ENCODE data around the gene LTB. TPM values are rescaled to one million over a fixed set of nuclear protein-coding genes. Genes with fewer than 3 reads are reported as not detected.

Gene LTB
- total RNA-seq, 1 experiment from 2014 or later, result not detected

GRCh38 chr6:31614075-31614619, 31.9 kb upstream of the LTB start:
- no peak overlapping the region for H2BK20ac ChIP-seq (ENCODE audit: low read depth, low read length, poor library complexity, severe bottlenecking)
- Mint-ChIP-seq H3K9me3 (no peaks in the 10 kb centered on the region), H3K4me3 (no peak overlapping the region), H3K36me3 (ENCODE audit: insufficient read depth in 1 of 3, low read depth in 3 of 3) (no peaks in the 10 kb centered on the region; a peak in 1 of 7 replicates), H3K27ac (no peak overlapping the region), H3K4me1 (peaks cover 23 to 31% of the 10 kb centered on the region in 2 experiments), H3K27me3 (ENCODE audit: low read depth) (no peaks in the 10 kb centered on the region)
- H2AK5ac ChIP-seq (ENCODE audit: insufficient read length, low read length), result no peak overlapping the region
- no peak overlapping the region for H3K23ac ChIP-seq (ENCODE audit: insufficient read length, low read depth, low read length)
- H2BK120ac ChIP-seq (ENCODE audit: low read depth, low read length, poor library complexity, severe bottlenecking), result no peak overlapping the region
- H3K4ac ChIP-seq (ENCODE audit: low read depth, low read length), result no peak overlapping the region
- H3K4me1 ChIP-seq (ENCODE audit: insufficient read depth, low read length), result peaks cover 14% of the 10 kb centered on the region; the same call in 1 of the 2 replicates
- H3K14ac ChIP-seq (ENCODE audit: insufficient read depth, low read length), result no peak overlapping the region
- H3K9ac ChIP-seq (ENCODE audit: extremely low read depth, insufficient read length, low read length), result no peak overlapping the region
- H4K91ac ChIP-seq (ENCODE audit: insufficient read length, low read depth, low read length), result no peak overlapping the region
- H3K27ac ChIP-seq (ENCODE audit: insufficient read length, low read depth, low read length), result no peak overlapping the region
- H3K9me3 ChIP-seq (ENCODE audit: control insufficient read depth, low read depth, low read length), result no peaks in the 10 kb centered on the region
- H4K5ac ChIP-seq (ENCODE audit: insufficient read length, low read depth, low read length), result no peak overlapping the region
- H3K79me1 ChIP-seq (ENCODE audit: insufficient read depth, low read depth, low read length, poor library complexity, severe bottlenecking), result no peaks in the 10 kb centered on the region
- no peak for DNase-seq
- no CpG with 5 or more reads among the region's 8 CpGs for whole genome bisulfite sequencing (ENCODE audit: extremely low coverage, insufficient read length, low lambda C conversion rate)
- no peak overlapping the region for H2AFZ ChIP-seq (ENCODE audit: low read length)
- TF ChIP-seq, protein P1, sequence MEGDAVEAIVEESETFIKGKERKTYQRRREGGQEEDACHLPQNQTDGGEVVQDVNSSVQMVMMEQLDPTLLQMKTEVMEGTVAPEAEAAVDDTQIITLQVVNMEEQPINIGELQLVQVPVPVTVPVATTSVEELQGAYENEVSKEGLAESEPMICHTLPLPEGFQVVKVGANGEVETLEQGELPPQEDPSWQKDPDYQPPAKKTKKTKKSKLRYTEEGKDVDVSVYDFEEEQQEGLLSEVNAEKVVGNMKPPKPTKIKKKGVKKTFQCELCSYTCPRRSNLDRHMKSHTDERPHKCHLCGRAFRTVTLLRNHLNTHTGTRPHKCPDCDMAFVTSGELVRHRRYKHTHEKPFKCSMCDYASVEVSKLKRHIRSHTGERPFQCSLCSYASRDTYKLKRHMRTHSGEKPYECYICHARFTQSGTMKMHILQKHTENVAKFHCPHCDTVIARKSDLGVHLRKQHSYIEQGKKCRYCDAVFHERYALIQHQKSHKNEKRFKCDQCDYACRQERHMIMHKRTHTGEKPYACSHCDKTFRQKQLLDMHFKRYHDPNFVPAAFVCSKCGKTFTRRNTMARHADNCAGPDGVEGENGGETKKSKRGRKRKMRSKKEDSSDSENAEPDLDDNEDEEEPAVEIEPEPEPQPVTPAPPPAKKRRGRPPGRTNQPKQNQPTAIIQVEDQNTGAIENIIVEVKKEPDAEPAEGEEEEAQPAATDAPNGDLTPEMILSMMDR (conservative IDR thresholded peaks at IDR 0.05), result no peak
- H2BK15ac ChIP-seq (ENCODE audit: low read depth, low read length), result no peak overlapping the region
- no peaks in the 10 kb centered on the region for H3K27me3 ChIP-seq (ENCODE audit: insufficient read depth, low read length)
- no peak overlapping the region for H2BK5ac ChIP-seq (ENCODE audit: insufficient read length, low read length)
- H3K4me2 ChIP-seq (ENCODE audit: insufficient read depth, insufficient read length, low read length), result no peak overlapping the region
- no peak overlapping the region for H3T11ph ChIP-seq (ENCODE audit: low read length)
- no peak overlapping the region for H2BK12ac ChIP-seq (ENCODE audit: insufficient read length, low read depth, low read length)
- H3K56ac ChIP-seq (ENCODE audit: insufficient read length, low read depth, low read length), result no peak overlapping the region
- H3K23me2 ChIP-seq (ENCODE audit: insufficient read length, low read depth, low read length, poor library complexity, severe bottlenecking), result no peaks in the 10 kb centered on the region
- no peaks in the 10 kb centered on the region for H4K20me1 ChIP-seq (ENCODE audit: control insufficient read depth, insufficient read depth, insufficient read length)
- H4K8ac ChIP-seq (replicated peaks; ENCODE audit: insufficient read length, low read depth, low read length), result no peak overlapping the region
- H3K79me2 ChIP-seq (ENCODE audit: insufficient read depth, low read length), result no peaks in the 10 kb centered on the region
- no peak overlapping the region for H3K18ac ChIP-seq (ENCODE audit: insufficient read length, low read depth, low read length)
